Liver (tissue), 9 donors: ENCODE data around the gene PMM2. TPM values are rescaled to one million over a fixed set of nuclear protein-coding genes. Genes with fewer than 3 reads are reported as not detected.

Source experiments
- DNase-seq: peaks from one replicate; pipeline ENCODE4 v3.0.0-alpha.2; 2017; ENCODE audit warnings: low spot score
- H3K27ac ChIP-seq, 2 donors: one replicate each; pipeline ENCODE4 v1.7.0; 2013; ENCODE audit warnings: inconsistent platforms in 2 of 2, low read length in 2 of 2, control low read depth in 1 of 2, low read depth in 1 of 2, mild to moderate bottlenecking in 1 of 2
- H3K27me3 ChIP-seq, 4 donors: one replicate each; pipeline versions ENCODE4 v1.6.1 to v1.7.0; 2013; ENCODE audit warnings: low read length in 3 of 4, inconsistent platforms in 1 of 4, mild to moderate bottlenecking in 1 of 4, moderate library complexity in 1 of 4; ENCODE audit not compliant: control insufficient read depth in 4 of 4, insufficient read depth in 4 of 4
- H3K36me3 ChIP-seq, 4 donors: one replicate each; pipeline versions ENCODE4 v1.6.1 to v1.7.0; 2013; ENCODE audit warnings: low read length in 3 of 4, mild to moderate bottlenecking in 3 of 4, low read depth in 1 of 4, moderate library complexity in 1 of 4; ENCODE audit not compliant: control insufficient read depth in 4 of 4, insufficient read depth in 3 of 4
- H3K4me1 ChIP-seq, 4 donors: one replicate each; pipeline versions ENCODE4 v1.6.1 to v1.7.0; 2013; ENCODE audit warnings: low read length in 3 of 4, mild to moderate bottlenecking in 3 of 4, moderate library complexity in 1 of 4; ENCODE audit not compliant: control insufficient read depth in 4 of 4, insufficient read depth in 4 of 4
- H3K4me3 ChIP-seq, 3 donors: one replicate each; pipeline versions ENCODE4 v1.6.1 to v1.7.0; 2013; ENCODE audit warnings: low read length in 3 of 3, control low read depth in 1 of 3, low read depth in 1 of 3, mild to moderate bottlenecking in 1 of 3
- H3K9ac ChIP-seq, 2 donors: one replicate each; pipeline ENCODE4 v1.7.0; 2013; ENCODE audit warnings: low read length in 2 of 2, mild to moderate bottlenecking in 2 of 2, moderate library complexity in 2 of 2, control low read depth in 1 of 2, low read depth in 1 of 2
- H3K9me3 ChIP-seq, 4 donors: one replicate each; pipeline versions ENCODE4 v1.6.1 to v1.7.0; 2013; ENCODE audit warnings: low read length in 3 of 4; ENCODE audit not compliant: control insufficient read depth in 4 of 4
- EGR1 ChIP-seq, 2 donors: IDR thresholded peaks; 2 replicates each; pipeline ENCODE4 v1.6.1; 2016 to 2018; ENCODE audit warnings: antibody characterized with exemption in 2 of 2, low read depth in 2 of 2
- FOXA1 ChIP-seq: IDR thresholded peaks from 2 replicates; pipeline ENCODE4 v1.6.1; 2016; ENCODE audit warnings: antibody characterized with exemption
- FOXA2 ChIP-seq: IDR thresholded peaks from 2 replicates; pipeline ENCODE4 v1.6.1; 2016; ENCODE audit warnings: antibody characterized with exemption
- HNF4A ChIP-seq, 2 donors: conservative IDR thresholded peaks; 2 replicates each; pipeline ENCODE4 v1.6.1; 2016; ENCODE audit warnings: antibody characterized with exemption in 2 of 2, mild to moderate bottlenecking in 2 of 2
- HNF4G ChIP-seq: IDR thresholded peaks from 2 replicates; pipeline ENCODE4 v1.6.1; 2016; ENCODE audit warnings: antibody characterized with exemption
- JUND ChIP-seq, 2 donors: IDR thresholded peaks; 2 replicates each; pipeline ENCODE4 v1.6.1; 2016; ENCODE audit warnings: antibody characterized with exemption in 2 of 2
- NR2F2 ChIP-seq: IDR thresholded peaks from 2 replicates; pipeline ENCODE4 v1.6.1; 2016; ENCODE audit warnings: antibody characterized with exemption
- RAD21 ChIP-seq, 2 donors: IDR thresholded peaks; 2 replicates each; pipeline ENCODE4 v1.6.1; 2016; ENCODE audit warnings: antibody characterized with exemption in 2 of 2, mild to moderate bottlenecking in 2 of 2
- RXRA ChIP-seq, 2 donors: IDR thresholded peaks; 2 replicates each; pipeline ENCODE4 v1.6.1; 2017 to 2018; ENCODE audit warnings: antibody characterized with exemption in 2 of 2, mild to moderate bottlenecking in 1 of 2
- SP1 ChIP-seq: IDR thresholded peaks from 2 replicates; pipeline ENCODE4 v1.6.1; 2018; ENCODE audit warnings: antibody characterized with exemption, mild to moderate bottlenecking
- TAF1 ChIP-seq: conservative IDR thresholded peaks from 2 replicates; pipeline ENCODE4 v1.6.1; 2016; ENCODE audit warnings: antibody characterized with exemption, mild to moderate bottlenecking
- WGBS: extraction: QIAGEN DNeasy Blood & Tissue Kit; methylation state at CpG from one replicate; pipeline ENCODE4 v1.1.7; 2013; 5-methylcytosine and 5-hydroxymethylcytosine counted together
- polyA plus RNA-seq, 2 donors: library from polyadenylated mRNA; stranded (reverse) in 1 of 2; unstranded in 1 of 2; fragments of 200-250 nt in 1 of 2; fragments of >200 nt in 1 of 2; fragmentation: Nextera tagmentation in 1 of 2; extraction: Ambion mirVana in 1 of 2; gene quantifications; one replicate each; pipeline versions ENCODE4 v1.2.1 to v1.2.3, GENCODE V29; 2013 to 2015
- total RNA-seq, 2 donors: library from RNA; depleted of rRNA; stranded (reverse); fragments of >200 nt; gene quantifications; one replicate each; pipeline ENCODE4 v1.2.3, GENCODE V29; 2014
- TF ChIP-seq, protein P1 (sequence below): IDR thresholded peaks from 2 replicates; pipeline ENCODE4 v1.6.1; 2016; ENCODE audit warnings: antibody characterized with exemption
- TF ChIP-seq, protein P2 (sequence below): fragments of 150-350 bp; IDR thresholded peaks from 2 replicates; pipeline ENCODE4 v1.5.1; 2017; ENCODE audit warnings: improper control_type of control experiment, low read depth, low read length; ENCODE audit not compliant: missing input control
- TF ChIP-seq, protein P3 (sequence below): IDR thresholded peaks from 2 replicates; pipeline ENCODE4 v1.6.1; 2016; ENCODE audit warnings: antibody characterized with exemption
- TF ChIP-seq, protein P4 (sequence below): IDR thresholded peaks from 2 replicates; pipeline ENCODE4 v1.6.1; 2016; ENCODE audit warnings: antibody characterized with exemption, mild to moderate bottlenecking
- donor health status: healthy.
- donor health status: healthy.
- donor health status: healthy.
- donor health status: healthy.
- donor health status: healthy.

PMM2 gene
- total and polyA plus RNA-seq, 4 donors: 6.8 to 38.9 (median 30.0) TPM

DNA sequence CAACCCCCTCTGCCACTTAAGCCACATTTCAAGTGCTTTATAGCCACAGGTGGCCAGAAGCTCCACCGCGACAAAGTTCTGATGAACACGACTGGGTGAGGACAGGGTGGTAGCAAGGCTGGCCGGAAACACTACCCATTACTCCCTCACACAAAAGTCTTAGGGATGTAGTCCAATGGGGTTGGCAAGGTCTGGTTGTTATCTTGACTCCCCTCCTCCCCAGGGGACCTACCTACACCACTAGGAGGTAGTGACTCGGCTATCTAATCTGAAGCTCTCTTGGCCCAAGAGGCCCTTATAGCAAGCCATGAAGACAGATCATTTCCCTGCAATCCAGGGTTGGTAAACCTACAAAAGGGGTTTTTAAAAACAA, 92.9 kb downstream of the PMM2 start:
- Histone ChIP-seq H3K4me3 (no peak overlapping the region), H3K27me3 (no peaks in the 10 kb centered on the region), H3K36me3 (peaks cover 8 to 51% (median 34%) of the 10 kb centered on the region in 4 donors), H3K4me1 (peaks cover 0 to 5% (median under 1%) of the 10 kb centered on the region in 4 donors), H3K9me3 (no peaks in the 10 kb centered on the region), H3K27ac (no peak overlapping the region), H3K9ac (no peak overlapping the region)
- TF ChIP-seq HNF4A (conservative IDR thresholded peaks at IDR 0.05): no peak
- TF ChIP-seq, protein P1, sequence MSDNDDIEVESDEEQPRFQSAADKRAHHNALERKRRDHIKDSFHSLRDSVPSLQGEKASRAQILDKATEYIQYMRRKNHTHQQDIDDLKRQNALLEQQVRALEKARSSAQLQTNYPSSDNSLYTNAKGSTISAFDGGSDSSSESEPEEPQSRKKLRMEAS: no peak
- TF ChIP-seq FOXA1: no peak
- no peak for TF ChIP-seq SP1
- WGBS: 93% methylated on average over 5 of the region's 5 CpGs
- no peak for DNase-seq

DNA sequence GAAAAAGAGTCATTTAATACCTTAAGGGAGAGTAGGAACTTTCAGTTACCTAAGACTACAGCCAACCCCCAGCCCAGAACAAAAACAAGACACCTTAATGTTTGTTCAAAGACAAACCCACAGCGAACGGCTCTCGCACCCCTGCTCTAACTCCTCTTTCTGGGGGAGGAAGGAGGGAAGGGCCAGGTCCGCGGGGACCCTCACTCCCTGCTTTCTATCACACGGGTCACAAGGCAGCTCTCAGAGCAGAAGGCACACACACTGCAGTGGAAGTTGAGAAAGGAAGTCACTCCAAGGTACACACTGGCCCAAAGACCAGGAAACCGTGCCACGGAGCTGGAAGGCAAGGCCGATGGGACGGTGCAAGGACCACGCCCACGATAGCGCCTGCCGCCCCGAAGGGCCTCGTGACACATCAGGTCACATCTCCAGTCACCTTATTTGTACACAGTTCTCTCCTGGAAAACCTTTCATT, 94.5 kb downstream of the PMM2 start:
- Histone ChIP-seq H3K4me1 (no peaks in the 10 kb centered on the region), H3K27me3 (no peaks in the 10 kb centered on the region), H3K27ac (no peak overlapping the region), H3K9ac (no peak overlapping the region), H3K4me3 (no peak overlapping the region), H3K36me3 (peaks cover 8 to 63% (median 45%) of the 10 kb centered on the region in 4 donors), H3K9me3 (no peaks in the 10 kb centered on the region)
- DNase-seq: no peak
- no peak for TF ChIP-seq NR2F2
- TF ChIP-seq FOXA2: no peak
- no peak for TF ChIP-seq HNF4G
- TF ChIP-seq, protein P2, sequence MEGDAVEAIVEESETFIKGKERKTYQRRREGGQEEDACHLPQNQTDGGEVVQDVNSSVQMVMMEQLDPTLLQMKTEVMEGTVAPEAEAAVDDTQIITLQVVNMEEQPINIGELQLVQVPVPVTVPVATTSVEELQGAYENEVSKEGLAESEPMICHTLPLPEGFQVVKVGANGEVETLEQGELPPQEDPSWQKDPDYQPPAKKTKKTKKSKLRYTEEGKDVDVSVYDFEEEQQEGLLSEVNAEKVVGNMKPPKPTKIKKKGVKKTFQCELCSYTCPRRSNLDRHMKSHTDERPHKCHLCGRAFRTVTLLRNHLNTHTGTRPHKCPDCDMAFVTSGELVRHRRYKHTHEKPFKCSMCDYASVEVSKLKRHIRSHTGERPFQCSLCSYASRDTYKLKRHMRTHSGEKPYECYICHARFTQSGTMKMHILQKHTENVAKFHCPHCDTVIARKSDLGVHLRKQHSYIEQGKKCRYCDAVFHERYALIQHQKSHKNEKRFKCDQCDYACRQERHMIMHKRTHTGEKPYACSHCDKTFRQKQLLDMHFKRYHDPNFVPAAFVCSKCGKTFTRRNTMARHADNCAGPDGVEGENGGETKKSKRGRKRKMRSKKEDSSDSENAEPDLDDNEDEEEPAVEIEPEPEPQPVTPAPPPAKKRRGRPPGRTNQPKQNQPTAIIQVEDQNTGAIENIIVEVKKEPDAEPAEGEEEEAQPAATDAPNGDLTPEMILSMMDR: no peak
- TF ChIP-seq FOXA1: no peak
- TF ChIP-seq, protein P3, sequence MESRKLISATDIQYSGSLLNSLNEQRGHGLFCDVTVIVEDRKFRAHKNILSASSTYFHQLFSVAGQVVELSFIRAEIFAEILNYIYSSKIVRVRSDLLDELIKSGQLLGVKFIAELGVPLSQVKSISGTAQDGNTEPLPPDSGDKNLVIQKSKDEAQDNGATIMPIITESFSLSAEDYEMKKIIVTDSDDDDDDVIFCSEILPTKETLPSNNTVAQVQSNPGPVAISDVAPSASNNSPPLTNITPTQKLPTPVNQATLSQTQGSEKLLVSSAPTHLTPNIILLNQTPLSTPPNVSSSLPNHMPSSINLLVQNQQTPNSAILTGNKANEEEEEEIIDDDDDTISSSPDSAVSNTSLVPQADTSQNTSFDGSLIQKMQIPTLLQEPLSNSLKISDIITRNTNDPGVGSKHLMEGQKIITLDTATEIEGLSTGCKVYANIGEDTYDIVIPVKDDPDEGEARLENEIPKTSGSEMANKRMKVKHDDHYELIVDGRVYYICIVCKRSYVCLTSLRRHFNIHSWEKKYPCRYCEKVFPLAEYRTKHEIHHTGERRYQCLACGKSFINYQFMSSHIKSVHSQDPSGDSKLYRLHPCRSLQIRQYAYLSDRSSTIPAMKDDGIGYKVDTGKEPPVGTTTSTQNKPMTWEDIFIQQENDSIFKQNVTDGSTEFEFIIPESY: no peak
- TF ChIP-seq EGR1 (IDR thresholded peaks at IDR 0.05; ENCODE audit: low read depth in 2 of 2): no peak
- TF ChIP-seq, protein P4, sequence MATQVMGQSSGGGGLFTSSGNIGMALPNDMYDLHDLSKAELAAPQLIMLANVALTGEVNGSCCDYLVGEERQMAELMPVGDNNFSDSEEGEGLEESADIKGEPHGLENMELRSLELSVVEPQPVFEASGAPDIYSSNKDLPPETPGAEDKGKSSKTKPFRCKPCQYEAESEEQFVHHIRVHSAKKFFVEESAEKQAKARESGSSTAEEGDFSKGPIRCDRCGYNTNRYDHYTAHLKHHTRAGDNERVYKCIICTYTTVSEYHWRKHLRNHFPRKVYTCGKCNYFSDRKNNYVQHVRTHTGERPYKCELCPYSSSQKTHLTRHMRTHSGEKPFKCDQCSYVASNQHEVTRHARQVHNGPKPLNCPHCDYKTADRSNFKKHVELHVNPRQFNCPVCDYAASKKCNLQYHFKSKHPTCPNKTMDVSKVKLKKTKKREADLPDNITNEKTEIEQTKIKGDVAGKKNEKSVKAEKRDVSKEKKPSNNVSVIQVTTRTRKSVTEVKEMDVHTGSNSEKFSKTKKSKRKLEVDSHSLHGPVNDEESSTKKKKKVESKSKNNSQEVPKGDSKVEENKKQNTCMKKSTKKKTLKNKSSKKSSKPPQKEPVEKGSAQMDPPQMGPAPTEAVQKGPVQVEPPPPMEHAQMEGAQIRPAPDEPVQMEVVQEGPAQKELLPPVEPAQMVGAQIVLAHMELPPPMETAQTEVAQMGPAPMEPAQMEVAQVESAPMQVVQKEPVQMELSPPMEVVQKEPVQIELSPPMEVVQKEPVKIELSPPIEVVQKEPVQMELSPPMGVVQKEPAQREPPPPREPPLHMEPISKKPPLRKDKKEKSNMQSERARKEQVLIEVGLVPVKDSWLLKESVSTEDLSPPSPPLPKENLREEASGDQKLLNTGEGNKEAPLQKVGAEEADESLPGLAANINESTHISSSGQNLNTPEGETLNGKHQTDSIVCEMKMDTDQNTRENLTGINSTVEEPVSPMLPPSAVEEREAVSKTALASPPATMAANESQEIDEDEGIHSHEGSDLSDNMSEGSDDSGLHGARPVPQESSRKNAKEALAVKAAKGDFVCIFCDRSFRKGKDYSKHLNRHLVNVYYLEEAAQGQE: no peak
- no peak for TF ChIP-seq JUND (IDR thresholded peaks at IDR 0.05)
- no peak for TF ChIP-seq TAF1
- no peak for TF ChIP-seq RAD21 (IDR thresholded peaks at IDR 0.05)
- no peak for TF ChIP-seq RXRA (IDR thresholded peaks at IDR 0.05)
- TF ChIP-seq, protein P1: no peak
- 88% methylated on average over 16 of the region's 16 CpGs for WGBS
